ENCODE measurements around the gene RBM38. TPM values are rescaled to one million over a fixed set of nuclear protein-coding genes. Genes with fewer than 3 reads are reported as not detected.

The RBM38 gene
- total and polyA plus RNA-seq, 9 of the 15 experiments (the other 6 are each of a cell fraction or from before 2014, with no cell fraction given): 0.28 to 82.4 (median 33.2) TPM

- no peak for TF ChIP-seq ELF2 (CRISPR knock-in tag; IDR thresholded peaks at IDR 0.05)
- TF ChIP-seq ELF4 (CRISPR knock-in tag; IDR thresholded peaks at IDR 0.05): no peak
- TF ChIP-seq, protein P1, sequence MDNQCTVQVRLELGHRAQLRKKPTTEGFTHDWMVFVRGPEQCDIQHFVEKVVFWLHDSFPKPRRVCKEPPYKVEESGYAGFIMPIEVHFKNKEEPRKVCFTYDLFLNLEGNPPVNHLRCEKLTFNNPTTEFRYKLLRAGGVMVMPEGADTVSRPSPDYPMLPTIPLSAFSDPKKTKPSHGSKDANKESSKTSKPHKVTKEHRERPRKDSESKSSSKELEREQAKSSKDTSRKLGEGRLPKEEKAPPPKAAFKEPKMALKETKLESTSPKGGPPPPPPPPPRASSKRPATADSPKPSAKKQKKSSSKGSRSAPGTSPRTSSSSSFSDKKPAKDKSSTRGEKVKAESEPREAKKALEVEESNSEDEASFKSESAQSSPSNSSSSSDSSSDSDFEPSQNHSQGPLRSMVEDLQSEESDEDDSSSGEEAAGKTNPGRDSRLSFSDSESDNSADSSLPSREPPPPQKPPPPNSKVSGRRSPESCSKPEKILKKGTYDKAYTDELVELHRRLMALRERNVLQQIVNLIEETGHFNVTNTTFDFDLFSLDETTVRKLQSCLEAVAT (IDR thresholded peaks at IDR 0.05): no peak
- no peak for TF ChIP-seq ZZZ3 (IDR thresholded peaks at IDR 0.05)
- no peak for TF ChIP-seq ZNF280B (CRISPR knock-in tag; IDR thresholded peaks at IDR 0.05)
- TF ChIP-seq SMAD3 (CRISPR knock-in tag; conservative IDR thresholded peaks at IDR 0.05): no peak
- peak; percentile 18; the same call in 1 of the 2 replicates for TF ChIP-seq NFIC (IDR thresholded peaks at IDR 0.05)
- TF ChIP-seq GATA2 (CRISPR knock-in tag; IDR thresholded peaks at IDR 0.05): peak; percentile 36; the same call in 1 of the 2 replicates
- TF ChIP-seq RBM17 (IDR thresholded peaks at IDR 0.05; ENCODE audit: borderline replicate concordance, low read depth, low read length): no peak
- no peak for TF ChIP-seq ATF1 (CRISPR knock-in tag; IDR thresholded peaks at IDR 0.05)
- no peak for TF ChIP-seq ATF1 (tag; IDR thresholded peaks at IDR 0.05)
- TF ChIP-seq E2F4 (CRISPR knock-in tag; IDR thresholded peaks at IDR 0.05; ENCODE audit: low read depth): no peak
- no peak for TF ChIP-seq ELK1 (CRISPR knock-in tag; IDR thresholded peaks at IDR 0.05)
- peak; percentile 71; the same call in 1 of the 2 replicates for TF ChIP-seq ZBTB1 (CRISPR knock-in tag; IDR thresholded peaks at IDR 0.05; ENCODE audit: borderline replicate concordance, low read depth)
- no peak for TF ChIP-seq CBX8 (IDR thresholded peaks at IDR 0.05; ENCODE audit: borderline replicate concordance, extremely low read depth, low read depth, low read length, poor library complexity, severe bottlenecking)
- 0 out of 2 replicates have a peak, but pooled peaks have one; percentile 32 for TF ChIP-seq MTA3 (IDR thresholded peaks at IDR 0.05; ENCODE audit: borderline replicate concordance)
- TF ChIP-seq ETV1 (tag; conservative IDR thresholded peaks at IDR 0.05; ENCODE audit: low read depth): no peak
- TF ChIP-seq SMARCB1 (IDR thresholded peaks at IDR 0.05; ENCODE audit: insufficient read length, low read depth): no peak
- no peak for TF ChIP-seq EP400 (IDR thresholded peaks at IDR 0.05)
- 0 out of 2 replicates have a peak, but pooled peaks have one; percentile 29 for TF ChIP-seq ZNF316 (IDR thresholded peaks at IDR 0.05)
- no peak for TF ChIP-seq SETDB1 (IDR thresholded peaks at IDR 0.05; ENCODE audit: low read length)
- TF ChIP-seq ZNF3 (CRISPR knock-in tag; IDR thresholded peaks at IDR 0.05): no peak
- no peak for TF ChIP-seq LARP7 (IDR thresholded peaks at IDR 0.05)
- no peak for TF ChIP-seq POLR3A (IDR thresholded peaks at IDR 0.05; ENCODE audit: borderline replicate concordance, extremely low read depth, insufficient read depth, insufficient read length)
- TF ChIP-seq MYNN (IDR thresholded peaks at IDR 0.05): 0 out of 2 replicates have a peak, but pooled peaks have one; percentile 45
- no peak for TF ChIP-seq MYNN (CRISPR knock-in tag; IDR thresholded peaks at IDR 0.05)
These were observed 21.3 kb downstream of the RBM38 start (continued) for GRCh38 chr20:57412347-57413029.
